ENCODE results near the gene MLN.

MLN gene

DNA sequence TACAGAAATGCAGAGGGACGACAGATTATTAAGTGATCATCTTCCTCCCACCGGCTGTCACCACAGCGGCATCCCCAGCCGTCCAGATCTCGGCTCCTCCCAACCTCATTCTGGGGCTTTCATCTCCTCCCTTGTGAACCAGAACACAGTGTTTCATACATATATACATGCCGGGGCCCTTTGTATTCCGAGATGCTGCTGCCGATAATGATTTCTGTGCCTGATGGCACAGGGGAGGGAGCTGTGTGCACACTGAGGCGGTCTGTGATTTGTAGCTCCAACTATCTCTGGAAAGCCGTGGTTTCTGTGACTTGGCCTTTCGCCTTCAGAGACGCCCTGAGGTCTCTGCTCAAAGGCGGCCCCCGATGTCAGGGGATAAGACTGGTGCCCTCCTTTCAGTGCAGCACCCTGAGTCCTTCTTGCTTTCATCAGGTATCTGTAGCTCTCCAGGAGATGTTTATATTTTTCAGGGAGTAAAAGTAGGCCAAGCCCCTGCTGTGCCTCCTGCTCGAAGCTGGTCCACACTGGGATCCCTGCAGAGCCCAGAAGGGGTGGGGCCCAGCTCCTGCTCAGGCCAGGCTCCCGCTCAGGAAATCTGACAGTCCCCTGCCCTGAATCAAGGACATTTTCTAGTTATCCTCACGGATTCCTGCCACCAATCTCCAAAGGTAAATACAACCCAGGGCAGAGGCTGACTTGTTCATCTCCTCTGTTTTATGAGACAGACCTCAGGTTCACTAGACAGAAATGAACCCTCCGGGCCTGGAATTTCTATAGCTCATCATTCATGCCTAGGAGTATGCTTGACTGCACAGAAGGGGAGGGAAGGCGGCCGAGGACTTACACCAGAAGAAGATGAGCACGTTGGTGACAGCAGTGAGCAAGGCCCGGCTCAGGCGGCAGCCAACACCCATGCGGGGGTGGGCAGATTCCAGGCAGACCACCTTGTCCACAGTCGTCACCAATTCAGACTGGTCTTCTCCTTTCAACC is 26.1 kb downstream of the MLN start:
- TF ChIP-seq, protein P1, sequence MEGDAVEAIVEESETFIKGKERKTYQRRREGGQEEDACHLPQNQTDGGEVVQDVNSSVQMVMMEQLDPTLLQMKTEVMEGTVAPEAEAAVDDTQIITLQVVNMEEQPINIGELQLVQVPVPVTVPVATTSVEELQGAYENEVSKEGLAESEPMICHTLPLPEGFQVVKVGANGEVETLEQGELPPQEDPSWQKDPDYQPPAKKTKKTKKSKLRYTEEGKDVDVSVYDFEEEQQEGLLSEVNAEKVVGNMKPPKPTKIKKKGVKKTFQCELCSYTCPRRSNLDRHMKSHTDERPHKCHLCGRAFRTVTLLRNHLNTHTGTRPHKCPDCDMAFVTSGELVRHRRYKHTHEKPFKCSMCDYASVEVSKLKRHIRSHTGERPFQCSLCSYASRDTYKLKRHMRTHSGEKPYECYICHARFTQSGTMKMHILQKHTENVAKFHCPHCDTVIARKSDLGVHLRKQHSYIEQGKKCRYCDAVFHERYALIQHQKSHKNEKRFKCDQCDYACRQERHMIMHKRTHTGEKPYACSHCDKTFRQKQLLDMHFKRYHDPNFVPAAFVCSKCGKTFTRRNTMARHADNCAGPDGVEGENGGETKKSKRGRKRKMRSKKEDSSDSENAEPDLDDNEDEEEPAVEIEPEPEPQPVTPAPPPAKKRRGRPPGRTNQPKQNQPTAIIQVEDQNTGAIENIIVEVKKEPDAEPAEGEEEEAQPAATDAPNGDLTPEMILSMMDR (IDR thresholded peaks at IDR 0.05; ENCODE audit: extremely low read depth, missing control alignments), result no peak
- no peak for DNase-seq (ENCODE audit: low spot score)

DNA sequence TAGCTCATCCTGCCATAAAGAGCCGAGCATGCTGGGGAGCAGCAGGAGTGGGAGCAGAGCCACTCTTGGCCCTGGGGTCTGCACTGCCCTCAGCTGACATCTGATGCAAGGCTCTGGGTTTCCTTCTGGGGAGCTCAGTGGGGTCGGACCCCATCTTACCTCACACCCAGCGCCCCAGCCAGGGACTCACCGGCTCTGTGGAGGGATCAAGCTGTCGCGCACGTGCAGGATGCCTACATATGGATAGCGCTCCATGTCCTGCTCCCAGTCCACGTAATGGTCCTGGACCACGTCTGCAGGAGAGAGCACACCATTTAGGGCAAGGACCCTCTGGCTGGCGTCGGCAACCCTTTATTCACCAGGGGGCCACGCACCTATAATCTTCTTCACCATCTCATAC is 27.0 kb downstream of the MLN start:
- TF ChIP-seq, protein P1 (IDR thresholded peaks at IDR 0.05; ENCODE audit: extremely low read depth, missing control alignments), result no peak
- DNase-seq (ENCODE audit: low spot score), result no peak

DNA sequence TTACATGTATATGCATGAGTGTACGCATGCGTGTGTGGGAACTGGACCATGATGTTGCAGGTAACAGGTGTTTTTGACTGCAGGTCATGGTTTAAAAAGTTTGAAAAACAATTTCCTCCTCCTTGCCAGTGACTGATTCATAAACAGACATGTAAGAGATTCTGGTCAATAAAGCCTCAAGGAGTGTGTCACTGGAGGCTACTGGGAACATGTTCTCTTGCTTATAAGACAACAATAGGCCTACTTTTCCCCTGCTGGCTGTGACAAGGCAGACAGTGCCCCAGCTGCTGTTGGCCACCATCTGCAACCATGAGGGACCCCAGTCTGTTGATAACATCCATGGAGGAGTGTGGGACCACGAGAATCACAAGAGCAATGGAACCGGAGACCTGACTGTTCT is 27.6 kb downstream of the MLN start:
- TF ChIP-seq, protein P1 (IDR thresholded peaks at IDR 0.05; ENCODE audit: extremely low read depth, missing control alignments), result no peak
- DNase-seq (ENCODE audit: low spot score), result no peak

DNA sequence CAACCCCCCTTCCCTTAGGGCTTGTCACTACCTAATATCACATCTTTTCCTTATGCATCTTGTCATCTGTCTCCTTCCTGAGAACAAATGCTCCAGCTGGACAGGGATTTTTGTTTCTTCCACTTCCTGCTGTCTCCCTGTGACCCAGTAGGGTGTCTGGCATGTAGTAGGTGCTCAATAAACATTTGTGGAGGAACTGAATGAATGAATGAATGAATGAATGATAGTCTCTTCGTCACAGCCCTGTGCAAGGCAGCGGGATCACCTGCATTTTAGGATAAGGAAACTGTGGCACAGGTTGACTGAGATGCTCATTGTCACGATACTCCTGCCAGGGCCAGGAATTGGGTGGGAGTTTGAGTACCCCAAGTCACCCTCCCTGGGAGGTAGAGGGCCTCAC is 29.0 kb downstream of the MLN start:
- TF ChIP-seq, protein P1 (IDR thresholded peaks at IDR 0.05; ENCODE audit: extremely low read depth, missing control alignments), result no peak

DNA sequence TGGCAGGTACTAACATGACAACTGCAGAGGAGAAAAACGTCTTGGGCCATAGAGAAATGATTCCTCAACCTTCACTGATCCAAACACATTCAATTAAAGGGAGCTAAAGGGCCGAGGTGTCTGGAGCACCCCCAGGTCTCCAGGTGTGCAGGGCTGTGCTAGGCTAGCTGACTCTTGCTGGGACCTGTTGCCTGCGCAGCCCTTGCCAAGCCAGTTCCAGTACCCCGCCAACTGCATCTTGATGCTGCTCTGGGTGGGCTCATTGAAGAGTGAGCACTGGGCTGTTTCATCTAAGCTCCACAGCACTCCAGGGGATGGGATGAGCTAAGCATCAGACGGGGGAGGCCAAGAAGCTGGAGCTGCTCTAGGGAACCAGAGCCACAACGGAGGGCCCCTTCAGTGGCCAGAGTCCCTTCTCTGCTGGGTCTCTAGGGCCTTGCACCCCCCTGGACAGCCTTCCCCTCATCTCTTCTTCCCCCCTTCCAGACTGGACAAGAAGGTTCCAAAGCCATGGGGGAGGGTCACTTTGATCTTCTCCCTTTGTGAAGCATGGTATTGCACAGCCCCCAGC is 30.8 kb downstream of the MLN start:
- DNase-seq (ENCODE audit: low spot score), result no peak
- TF ChIP-seq, protein P1 (IDR thresholded peaks at IDR 0.05; ENCODE audit: extremely low read depth, missing control alignments), result no peak

More for the DNA sequence above, 29.0 kb downstream of the MLN start:
- DNase-seq (ENCODE audit: low spot score), result no peak

DNA sequence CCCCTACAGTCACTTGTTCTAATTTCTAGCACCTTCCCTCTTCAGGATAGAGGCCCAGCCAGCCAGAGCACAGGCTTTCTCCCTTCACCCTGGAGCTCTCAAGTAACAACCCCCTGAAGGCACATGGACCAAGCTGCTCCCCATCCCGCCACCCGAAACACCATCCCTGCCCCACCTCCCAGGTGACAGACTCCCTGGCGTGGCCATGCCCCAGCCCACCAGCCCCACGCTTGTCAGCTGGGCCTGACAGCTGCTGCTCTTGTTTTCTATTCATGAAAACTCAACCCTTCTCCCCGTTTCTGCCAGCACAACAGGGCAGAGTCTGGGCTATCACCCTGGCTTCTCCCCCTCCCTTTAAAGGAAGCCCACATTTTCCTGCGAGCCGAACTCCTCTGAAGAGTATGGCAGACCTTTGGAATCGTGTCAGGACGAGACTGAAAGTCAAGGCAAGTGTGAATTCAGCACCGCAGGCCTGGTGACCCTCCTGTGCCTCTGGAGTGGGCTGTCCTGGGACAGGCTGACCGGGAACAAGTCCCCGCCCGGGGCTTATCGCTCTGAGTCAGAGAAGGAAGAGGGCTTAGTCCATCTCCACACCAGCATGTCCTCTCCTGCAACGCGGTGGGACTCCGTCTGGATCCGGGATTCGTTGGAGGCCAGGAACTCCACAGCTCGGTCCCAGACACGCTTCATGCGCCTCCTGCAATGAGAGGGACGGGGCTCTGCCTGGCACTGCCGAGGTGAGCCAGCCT is 31.5 kb downstream of the MLN start:
- DNase-seq (ENCODE audit: low spot score), result no peak
- TF ChIP-seq, protein P1 (IDR thresholded peaks at IDR 0.05; ENCODE audit: extremely low read depth, missing control alignments), result no peak
